HG02623 (cell line): Measurements from ENCODE around the gene CDR2L.

ENCODE experiments used
- ATAC-seq: cut with Tn5 transposase; IDR thresholded peaks from one replicate; pipeline ENCODE4 v1.9.1; 2021; ENCODE audit warnings: moderate library complexity; ENCODE audit not compliant: unreplicated experiment

The CDR2L gene

DNA sequence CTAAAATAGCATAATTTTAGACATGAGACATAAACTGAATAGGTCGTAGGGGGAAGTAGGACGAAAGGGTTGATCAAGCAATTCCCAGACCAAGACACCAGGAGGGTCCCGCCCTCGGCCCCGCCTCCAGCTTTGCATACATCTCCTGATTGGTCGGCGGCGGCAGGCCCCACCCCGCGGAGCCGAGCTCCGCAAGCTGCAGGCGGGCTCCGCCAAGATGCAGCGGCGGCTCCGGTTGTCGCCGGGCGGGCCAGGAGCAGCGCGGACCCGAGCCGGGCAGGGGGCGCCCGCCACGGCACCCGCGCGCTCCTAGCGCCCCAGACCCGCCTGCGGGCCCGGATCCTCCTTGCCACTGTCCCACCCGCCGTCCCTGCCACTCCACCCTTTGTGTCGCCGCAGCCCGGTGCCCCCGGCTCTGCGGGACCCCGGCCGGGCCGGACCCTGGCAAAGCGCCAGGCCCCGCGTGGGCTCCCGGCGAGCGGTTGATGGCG lies at the start of gene CDR2L:
CDR2L (plus strand) TSS at position 215 of the 491 bp plus-strand sequence. CDS start 412 bp downstream, outside the sequence.
- ATAC-seq = peak; percentile 90

DNA sequence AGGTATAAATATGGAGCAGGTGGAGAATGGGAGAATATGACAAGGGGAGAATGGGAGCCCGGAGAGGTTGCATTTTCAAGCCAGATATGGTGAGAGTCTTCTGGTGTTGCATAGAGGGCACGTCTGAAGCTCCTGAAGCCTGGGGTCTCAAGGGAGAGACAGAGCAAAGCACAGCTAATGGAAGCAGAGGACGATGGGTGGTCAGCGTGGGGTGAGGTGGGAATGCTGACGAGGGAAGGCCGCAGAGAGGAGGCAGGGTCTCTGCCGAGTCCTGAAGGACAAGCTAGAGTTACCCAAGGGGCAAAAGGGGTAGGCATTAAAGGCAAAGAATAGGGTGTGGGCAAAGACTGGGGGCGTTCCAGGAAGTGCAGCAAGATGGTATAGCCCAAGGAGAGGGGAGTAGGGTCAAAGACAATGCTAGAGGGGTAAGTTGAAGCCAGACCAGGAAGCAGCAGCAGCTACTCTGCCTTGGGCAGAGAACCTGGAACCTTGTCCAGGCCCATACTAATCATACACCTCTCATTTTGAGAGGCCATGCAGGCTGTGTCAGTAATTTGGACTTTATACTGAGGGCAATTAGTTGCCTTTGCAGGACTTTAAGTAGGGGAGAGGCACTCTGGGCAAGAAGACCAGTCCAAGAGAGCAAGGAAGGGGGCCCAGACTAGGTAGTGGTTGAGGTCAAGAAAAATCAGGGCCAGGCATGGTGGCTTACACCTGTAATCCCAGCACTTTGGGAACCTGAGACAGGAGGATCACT lies 49.1 kb upstream of the CDR2L start:
- ATAC-seq = no peak

DNA sequence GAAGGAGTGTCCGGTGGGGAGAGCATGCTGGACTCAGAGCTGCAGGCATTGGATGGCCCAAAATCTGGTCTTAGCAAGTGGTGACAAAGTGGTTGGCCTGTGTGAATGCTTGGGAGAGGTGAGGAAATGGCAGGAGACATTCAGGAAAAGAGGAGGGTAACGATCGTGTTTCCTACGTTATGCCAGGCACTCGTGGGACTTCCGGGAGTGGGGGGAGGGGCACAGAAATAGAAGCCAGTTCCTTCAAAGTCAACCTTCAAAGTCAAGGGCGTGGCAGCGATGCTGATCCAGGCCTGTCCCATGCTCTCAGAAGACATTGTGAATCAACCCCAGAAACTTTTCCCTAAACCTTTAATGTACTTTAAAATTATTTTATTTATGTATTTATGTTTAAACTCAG lies 47.9 kb upstream of the CDR2L start:
- no peak for ATAC-seq

DNA sequence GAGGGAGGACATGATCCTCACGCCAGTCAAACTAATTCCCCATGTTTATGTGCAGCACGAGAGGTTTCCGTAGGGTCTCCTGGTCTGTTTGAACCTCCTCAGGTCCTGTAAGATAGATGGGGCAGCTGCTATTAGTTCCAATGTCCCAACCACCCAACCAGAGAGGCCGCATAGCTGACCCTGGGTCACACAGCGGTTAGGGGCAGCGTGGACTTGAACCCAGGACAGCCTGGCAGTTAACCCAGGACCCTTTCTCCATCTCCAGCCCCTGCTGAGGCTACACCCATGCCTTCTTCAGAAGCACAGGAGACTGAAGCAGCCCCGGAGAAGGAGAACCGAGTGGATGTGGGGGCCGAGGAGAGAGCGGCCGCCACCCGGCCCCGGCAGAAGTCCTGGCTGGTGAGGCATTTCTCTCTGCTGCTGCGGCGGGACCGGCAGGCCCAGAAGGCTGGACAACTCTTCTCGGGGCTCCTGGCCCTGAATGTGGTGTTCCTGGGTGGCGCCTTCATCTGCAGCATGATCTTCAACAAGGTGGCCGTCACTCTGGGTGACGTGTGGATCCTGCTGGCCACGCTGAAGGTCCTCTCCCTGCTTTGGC lies 46.2 kb upstream of the CDR2L start:
- ATAC-seq = no peak

DNA sequence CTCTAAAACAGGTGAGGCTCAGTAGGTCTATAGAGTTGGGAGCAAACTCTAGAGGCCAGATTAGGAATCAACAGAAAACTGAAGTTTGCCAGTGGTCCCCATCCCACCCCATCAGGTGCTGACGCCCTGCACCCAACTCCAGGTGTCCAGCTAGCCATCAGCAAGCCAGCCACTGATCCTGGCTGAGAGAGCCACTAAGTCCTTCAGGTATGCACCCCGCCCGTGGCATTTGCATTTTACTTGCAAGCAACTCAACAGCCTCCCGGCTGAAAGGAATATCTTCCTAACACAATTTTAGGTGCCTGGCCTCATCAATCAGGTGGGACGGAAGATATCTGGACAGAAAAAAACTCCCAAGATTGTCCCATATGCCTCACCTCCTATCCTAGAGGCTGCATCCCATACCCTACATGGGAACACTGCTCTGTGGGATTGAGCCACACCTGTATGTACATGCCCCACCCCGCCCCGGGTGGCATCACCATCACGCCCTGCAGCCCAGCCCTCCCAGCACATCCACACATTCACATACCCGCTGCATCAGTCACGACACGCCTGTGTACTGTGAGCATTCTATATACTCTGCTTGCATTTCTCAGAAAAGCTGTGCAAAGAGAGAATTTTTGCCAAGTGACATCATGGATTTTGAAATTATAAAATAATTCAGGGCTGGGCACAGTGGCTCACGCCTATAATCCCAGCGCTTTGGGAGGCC lies 43.5 kb upstream of the CDR2L start:
- no peak for ATAC-seq

DNA sequence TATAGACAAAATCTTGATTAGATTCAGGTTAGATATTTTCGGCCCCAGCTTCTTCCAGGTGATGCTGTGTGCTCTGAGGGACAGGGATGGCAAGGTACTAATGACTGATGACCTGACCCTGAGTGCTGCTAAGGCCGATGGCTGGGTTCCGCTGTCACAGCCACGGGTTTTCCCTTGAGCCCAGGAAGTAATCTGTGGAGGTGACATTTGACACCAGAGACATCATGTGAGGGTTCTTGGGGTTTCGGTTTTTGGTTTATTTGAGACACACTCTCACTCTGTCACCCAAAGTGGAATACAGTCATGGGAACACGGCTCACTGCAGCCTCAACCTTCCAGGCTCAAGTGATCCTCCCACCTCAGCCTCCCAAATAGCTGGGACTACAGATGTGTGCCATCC lies 41.9 kb upstream of the CDR2L start:
- ATAC-seq = no peak

DNA sequence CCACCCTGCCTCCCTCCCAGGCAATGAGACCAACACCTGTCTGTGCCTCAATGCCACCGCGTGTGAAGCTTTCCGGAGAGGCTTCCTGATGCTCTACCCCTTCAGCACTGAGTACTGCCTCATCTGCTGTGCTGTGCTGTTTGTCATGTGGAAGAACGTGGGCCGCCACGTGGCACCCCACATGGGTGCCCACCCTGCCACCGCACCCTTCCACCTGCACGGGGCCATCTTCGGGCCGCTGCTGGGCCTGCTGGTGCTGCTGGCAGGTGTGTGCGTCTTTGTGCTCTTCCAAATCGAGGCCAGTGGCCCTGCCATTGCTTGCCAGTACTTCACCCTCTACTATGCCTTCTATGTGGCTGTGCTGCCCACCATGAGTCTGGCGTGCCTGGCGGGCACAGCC lies 40.8 kb upstream of the CDR2L start:
- ATAC-seq = no peak

DNA sequence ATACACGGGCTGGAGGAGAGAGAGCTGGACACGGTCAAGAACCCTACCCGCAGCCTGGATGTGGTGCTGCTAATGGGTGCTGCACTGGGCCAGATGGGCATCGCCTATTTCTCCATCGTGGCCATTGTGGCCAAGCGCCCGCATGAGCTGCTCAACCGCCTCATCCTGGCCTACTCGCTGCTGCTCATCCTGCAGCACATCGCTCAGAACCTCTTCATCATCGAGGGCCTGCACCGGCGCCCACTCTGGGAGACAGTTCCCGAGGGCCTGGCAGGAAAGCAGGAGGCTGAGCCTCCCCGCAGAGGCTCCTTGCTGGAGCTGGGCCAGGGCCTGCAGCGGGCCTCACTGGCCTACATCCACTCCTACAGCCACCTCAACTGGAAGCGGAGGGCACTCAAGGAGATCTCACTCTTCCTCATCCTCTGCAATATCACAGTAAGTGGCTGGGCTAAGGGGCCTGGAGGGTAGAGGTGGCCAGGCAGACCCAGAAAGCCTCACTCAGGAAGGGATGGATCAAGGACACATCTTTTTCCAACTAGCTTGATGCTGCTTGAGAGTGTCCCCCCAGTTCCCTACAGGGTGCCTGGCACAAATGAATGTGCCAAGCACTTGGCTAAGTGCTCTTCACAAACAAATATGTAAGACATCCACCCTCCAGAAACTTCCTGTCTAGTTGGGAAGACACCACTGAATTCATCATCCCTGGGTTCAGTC lies 40.2 kb upstream of the CDR2L start:
- ATAC-seq = no peak

DNA sequence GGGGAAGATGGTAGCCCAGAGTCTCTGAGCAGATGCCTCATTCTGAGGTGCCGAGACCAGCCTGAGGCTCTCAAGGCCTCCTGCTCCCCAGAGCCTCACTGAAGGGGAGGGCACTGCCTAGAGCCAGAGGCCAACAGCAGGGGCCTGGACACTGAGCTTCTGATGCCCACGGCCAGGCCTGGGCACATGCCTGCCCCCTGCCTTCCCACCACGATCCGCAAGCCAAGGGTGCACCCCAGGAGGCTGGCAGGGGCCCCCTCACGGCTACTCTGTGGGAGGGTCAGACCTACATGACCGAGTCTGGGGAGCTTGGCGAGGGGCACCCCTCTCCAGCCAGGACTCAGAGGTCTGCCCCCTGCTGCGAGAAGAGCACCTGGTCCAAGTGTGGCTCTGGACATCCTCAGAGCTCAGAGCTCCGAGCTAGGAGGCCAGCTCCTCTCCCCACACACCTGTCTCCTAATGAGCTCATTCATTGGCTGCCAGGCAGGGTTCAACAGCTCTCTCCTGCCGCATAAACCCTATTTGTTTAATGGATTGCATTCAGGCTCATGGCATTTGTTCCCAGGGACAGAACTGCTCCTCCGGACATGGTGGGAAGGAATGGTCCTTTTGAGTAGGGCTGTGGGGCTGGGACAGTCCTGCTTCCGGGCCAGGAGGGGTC lies 37.8 kb upstream of the CDR2L start:
- ATAC-seq = no peak

DNA sequence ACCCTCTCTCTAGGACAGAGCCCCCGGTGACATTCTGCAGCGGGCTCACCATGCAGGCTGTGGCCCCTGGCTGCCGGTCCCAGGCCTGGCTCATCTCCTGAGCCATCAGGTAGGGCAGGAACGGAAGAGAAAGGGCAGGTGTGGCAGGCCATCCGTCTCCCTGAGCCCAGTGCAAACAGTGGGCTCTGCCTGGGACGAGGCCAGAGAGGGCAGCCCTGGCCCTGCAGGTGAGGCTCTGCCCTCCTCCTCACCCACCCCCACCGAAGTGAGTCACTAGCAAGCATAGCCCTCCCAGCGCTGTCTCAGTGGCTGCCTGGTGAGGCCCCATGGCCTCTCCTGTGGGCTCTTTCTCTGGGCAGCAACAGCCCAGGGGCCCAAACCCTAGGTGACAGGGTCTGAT lies 37.2 kb upstream of the CDR2L start:
- ATAC-seq = no peak

DNA sequence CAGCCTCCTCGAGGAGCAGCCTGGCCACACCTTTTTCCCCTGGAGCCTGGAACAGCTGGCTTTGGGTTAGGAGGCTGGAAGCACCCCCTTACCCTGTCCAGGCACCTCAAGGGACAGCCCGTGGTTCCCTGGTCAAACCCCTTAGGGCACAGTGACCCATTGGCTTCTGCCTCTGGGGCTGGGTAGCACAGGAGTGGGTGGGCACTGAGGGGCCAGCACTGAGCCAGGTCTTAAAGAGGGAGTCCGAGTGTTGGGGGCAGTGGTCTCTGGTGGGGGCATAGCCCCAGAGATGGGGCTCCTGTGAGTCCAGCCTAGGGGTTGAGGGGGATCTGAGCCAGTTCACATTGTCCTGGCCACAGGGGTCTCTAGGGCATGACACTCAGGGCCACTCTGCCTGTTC lies 36.4 kb upstream of the CDR2L start:
- ATAC-seq = no peak

DNA sequence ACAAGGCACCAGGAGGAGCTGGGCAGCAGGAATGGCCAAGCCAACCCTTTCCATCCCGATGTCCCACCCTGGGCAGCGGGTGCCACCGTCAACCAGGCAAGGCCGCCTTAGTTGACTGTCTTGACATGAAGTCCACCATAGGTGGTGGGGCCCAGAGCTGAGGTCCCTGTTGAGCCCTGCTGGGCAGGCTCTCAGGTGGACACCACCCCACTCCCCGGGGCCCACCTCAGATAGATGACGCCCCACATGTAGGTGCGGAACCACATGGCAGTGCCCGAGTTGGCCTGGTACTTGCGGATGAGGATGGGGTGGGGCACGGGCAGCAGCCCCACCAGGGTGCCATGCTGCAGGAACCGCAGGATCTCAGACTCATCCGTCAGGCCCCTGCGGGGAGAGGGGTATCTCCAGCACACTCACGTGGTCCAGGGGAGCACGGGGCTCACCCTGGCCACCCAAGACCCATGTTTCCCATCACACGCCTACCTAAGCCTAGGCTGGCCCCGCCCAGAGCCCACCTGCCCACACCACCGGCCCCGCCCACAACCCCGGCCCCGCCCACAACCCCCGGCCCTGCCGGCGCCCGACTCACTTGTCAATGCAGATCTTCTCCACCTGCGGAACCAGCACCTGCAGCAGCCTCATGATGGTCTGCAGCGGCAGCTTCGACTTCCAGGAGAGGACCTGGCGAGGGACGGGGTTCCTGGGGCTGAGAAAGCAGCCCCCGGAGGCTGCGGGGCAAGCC lies 35.6 kb upstream of the CDR2L start:
- no peak for ATAC-seq

DNA sequence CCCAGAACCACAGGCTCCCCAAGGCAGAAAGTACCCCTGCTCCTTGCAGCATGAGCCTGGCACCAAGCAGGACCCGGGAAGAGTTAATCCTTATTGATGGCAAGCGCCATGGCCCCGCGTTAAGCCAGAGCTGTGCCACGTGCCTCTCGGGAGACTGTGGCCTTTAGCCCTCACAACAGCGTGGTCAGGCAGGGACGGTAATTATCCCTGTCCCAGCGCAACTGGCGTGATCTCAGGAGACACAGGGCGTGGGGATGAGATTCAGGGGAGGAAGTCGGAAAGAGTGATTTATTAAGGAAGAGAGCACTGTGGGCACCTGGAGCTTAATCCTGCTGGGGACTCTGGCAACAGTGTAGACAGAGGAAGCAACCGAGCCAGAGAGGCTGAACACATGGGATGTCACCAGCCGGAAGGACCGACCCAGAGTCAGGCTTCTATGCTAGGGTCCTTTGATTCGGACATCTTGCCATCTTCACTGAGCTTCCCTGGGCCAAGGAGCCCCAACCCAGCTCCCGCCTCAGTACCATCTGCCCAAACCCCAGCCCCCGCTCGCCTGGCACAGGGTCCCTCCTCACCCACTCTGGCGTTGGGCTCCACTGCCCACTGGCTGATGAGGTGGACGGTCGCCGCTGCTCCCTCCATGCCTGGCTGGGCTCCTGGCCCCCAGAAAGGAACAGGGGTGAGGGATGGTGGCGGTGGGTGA lies 34.9 kb upstream of the CDR2L start:
- no peak for ATAC-seq

DNA sequence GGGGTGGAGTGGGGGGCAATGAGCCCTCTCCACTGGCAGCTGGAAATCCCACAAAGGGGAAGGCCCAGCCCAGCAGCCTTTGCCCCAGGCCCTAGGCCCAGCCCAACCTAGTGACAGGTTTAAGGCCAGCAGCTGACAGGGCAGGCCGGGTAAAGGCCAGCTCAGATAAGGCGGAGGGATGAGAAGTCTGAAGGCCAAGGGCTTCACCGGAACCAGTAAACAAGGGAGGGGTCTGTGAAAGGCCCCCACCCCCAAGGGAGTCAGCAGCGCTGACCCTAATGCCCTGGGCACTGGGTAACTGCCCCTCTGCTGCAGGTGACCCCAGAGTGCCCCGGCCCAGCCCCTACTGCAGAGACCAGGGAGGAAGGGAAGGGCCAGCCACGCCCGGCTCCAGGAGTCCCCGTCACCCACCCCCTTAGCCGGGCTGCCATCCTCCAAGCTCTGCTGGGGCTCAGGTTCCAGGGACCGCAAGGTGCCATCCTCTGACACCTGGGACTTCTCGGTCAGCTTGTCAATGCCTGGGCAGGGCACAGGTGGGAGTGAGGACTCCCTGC lies 34.2 kb upstream of the CDR2L start:
- no peak for ATAC-seq

DNA sequence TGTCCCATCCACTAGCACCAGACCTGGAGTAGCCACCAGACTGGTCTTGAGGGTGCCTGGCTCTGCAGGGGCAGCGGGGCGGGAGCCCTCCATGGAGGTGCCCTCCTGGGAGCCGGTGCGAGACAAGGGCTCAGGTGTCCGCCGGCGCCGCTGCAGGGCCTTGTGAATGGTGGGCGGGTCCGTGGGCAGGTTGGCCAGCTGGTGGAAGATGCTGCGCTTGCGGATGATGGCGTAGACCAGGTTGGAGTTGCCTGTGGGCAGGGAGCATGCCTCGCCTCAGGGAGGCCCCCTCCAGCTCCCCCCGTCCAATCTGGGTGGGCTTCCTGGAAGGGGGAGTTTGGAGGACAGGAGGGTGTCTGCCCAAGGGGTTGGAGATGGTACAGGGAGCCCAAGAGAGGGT lies 33.3 kb upstream of the CDR2L start:
- no peak for ATAC-seq

DNA sequence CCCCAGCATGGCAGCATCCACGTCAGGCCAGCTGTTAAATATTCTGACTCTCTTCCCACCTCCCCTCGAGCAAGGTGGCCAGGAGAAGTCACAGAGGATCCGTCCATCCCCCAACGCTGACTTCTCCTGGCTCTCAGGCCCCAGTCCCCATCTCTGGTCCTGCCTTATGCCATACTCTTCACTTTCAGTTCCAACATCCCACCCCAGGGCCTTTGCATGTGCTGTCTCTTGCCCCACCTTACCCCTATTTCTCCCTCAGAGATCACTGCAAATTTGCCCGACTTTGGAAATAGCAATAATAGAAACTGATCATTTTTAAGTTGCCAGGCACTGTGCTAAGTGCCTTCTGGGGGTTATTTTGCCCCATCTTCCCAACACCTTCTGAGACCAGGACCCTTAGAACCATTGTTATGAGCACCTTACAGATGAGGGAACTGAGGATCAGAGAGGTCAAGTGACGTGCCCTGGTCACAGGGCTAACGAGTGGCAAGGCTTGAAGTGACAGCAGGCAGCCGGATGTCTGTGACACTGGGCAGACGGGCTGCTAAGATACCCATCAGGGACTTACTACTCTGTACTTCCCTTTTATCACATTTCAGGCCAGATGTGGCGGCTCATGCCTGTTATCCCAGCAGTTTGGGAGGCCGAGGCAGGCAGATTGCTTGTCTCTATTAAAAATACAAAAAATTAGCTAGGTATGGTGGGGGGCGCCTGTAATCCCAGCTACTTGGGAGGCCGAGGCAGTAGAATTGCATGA lies 32.6 kb upstream of the CDR2L start:
- no peak for ATAC-seq

DNA sequence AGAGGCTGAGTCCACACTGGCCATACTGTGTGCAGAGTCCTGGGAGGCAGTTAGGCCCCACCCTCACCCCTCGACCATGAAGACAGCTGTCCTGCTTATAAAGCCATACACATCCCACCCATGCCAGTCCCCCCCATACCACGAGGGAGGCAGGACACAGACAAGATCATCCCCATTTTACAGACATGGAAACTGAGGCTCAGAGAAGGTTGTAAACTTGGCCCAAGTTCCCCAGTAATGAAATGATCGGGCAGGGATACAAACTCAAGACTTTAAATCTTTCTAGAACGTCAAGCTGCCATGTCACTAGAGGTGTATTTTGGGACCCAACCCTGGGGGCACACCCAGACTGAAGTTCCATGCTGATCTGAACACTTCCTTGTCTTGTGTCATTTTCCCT lies 31.3 kb upstream of the CDR2L start:
- no peak for ATAC-seq

DNA sequence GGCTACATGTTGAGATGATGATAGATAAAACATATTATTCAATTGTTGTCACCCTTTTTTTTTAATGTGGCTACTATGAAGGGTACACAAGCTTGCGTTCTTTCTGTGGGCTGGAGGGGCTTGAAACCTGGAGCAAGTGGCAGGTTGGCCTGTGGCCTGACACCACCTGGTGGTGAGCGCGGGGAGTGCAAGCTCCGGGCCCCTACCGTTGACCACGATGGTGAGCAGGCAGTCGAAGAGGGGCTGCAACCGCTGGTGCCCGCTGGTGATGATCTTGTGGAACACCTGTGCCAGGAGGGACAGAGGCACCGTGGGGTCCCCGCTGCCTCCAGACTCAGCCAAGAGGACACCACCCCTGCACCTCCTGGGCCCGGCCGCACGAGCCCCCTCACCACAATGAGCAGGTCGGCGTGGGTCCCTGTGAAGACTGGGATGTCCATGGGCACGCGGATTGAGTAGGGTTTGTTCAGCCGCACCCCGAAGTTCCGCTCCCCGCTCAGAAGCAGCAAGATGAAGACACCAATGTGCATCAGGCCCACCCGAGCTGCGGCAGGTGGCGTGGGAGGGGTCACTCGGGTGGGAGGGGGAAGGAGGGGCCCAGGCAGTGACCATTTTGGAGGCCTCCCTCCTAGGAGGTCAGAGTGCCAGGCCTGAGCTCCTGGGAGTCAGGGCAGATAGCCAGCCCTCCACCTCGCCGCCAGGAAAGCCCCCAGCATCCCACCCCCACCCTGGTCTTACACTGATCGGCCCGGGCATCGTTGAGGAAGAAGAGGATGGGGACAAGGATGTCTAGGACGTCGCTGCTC lies 29.3 kb upstream of the CDR2L start:
- ATAC-seq = no peak
